ENCODE results near the gene CCDC63.

The CCDC63 gene

DNA sequence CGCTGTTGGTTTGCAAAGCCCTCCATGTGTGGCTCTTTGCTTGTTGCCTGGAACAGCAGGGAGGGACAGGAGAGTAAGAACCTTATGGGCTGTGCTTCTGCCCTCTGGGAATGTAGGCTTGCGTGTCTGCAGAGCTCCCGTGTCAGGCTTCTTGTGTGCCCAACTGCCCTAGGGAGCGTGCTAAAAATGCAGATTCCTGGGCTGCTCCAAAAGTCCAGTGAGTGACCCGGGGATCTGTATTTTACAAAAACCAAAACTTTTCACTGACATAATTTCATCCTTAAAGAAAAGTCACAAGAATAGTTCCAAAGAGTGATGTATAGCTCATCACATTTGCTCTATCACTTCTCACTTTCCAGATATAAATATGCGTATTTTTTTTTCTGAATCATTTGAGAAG lies 34.8 kb upstream of the CCDC63 start:
- DNase-seq (ENCODE audit: low read depth) = no peak
- TF ChIP-seq, protein P1, sequence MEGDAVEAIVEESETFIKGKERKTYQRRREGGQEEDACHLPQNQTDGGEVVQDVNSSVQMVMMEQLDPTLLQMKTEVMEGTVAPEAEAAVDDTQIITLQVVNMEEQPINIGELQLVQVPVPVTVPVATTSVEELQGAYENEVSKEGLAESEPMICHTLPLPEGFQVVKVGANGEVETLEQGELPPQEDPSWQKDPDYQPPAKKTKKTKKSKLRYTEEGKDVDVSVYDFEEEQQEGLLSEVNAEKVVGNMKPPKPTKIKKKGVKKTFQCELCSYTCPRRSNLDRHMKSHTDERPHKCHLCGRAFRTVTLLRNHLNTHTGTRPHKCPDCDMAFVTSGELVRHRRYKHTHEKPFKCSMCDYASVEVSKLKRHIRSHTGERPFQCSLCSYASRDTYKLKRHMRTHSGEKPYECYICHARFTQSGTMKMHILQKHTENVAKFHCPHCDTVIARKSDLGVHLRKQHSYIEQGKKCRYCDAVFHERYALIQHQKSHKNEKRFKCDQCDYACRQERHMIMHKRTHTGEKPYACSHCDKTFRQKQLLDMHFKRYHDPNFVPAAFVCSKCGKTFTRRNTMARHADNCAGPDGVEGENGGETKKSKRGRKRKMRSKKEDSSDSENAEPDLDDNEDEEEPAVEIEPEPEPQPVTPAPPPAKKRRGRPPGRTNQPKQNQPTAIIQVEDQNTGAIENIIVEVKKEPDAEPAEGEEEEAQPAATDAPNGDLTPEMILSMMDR (IDR thresholded peaks at IDR 0.05; ENCODE audit: control insufficient read depth, extremely low read depth, insufficient read depth) = no peak

GRCh38 chr12:110813285-110813684 lies 33.5 kb upstream of the CCDC63 start:
- no peak for DNase-seq (ENCODE audit: low read depth)
- no peak overlapping the region for H3K4me3 ChIP-seq (ENCODE audit: low read depth, low read length)
- TF ChIP-seq, protein P1 (IDR thresholded peaks at IDR 0.05; ENCODE audit: control insufficient read depth, extremely low read depth, insufficient read depth) = no peak

More for the DNA sequence above, 34.8 kb upstream of the CCDC63 start:
- H3K4me3 ChIP-seq (ENCODE audit: low read depth, low read length) = no peak overlapping the region

DNA sequence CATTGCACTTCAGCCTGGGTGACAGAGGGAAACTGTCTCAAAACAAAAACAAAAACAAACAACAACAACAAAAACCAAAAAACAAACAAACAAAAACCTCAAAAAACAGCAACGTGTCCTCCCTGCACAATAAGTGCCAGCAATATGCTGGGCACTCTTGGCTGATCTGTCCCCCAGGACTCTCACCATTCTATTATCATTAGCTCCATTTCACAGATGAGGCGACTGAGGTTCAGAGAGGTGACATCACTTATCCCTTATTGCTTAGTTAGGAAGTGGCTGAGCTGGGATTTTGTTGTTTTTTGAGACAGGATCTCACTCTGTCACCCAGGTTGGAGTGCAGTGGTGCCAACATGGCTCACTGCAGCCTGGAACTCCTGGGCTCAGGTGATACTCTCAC lies 33.0 kb upstream of the CCDC63 start:
- TF ChIP-seq, protein P1 (IDR thresholded peaks at IDR 0.05; ENCODE audit: control insufficient read depth, extremely low read depth, insufficient read depth) = no peak
- DNase-seq (ENCODE audit: low read depth) = no peak
- H3K4me3 ChIP-seq (ENCODE audit: low read depth, low read length) = no peak overlapping the region

- H3K4me3 ChIP-seq (ENCODE audit: low read depth, low read length) = no peak overlapping the region
- DNase-seq (ENCODE audit: low read depth) = no peak
- TF ChIP-seq, protein P1 (IDR thresholded peaks at IDR 0.05; ENCODE audit: control insufficient read depth, extremely low read depth, insufficient read depth) = no peak
These were observed 30.5 kb upstream of the CCDC63 start for GRCh38 chr12:110816248-110816647.

DNA sequence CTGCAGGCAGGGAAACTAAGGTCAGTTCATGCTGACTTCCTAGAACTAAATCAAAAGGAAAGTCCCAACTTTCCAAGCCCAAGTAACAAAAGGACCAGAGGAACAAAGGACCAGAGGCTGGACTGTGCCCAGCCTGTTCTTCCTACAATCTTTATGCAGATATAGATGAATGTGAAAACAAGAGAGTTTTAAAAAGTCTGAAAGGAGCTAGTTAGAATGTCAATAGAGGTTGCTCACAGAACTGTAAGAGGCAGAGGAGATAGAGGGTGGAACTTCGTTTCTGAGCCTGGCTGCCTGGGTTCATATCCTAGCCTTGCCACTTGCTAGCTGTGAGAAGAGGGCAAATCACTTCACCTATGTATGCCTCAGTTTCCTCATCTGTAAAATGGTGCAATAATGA lies 30.0 kb upstream of the CCDC63 start:
- TF ChIP-seq, protein P1 (IDR thresholded peaks at IDR 0.05; ENCODE audit: control insufficient read depth, extremely low read depth, insufficient read depth) = no peak
- no peak for DNase-seq (ENCODE audit: low read depth)
- no peak overlapping the region for H3K4me3 ChIP-seq (ENCODE audit: low read depth, low read length)

GRCh38 chr12:110818511-110818910 lies 28.3 kb upstream of the CCDC63 start:
- TF ChIP-seq, protein P1 (IDR thresholded peaks at IDR 0.05; ENCODE audit: control insufficient read depth, extremely low read depth, insufficient read depth) = no peak
- DNase-seq (ENCODE audit: low read depth) = no peak
- no peak overlapping the region for H3K4me3 ChIP-seq (ENCODE audit: low read depth, low read length)

GRCh38 chr12:110819150-110819549 lies 27.6 kb upstream of the CCDC63 start:
- no peak overlapping the region for H3K4me3 ChIP-seq (ENCODE audit: low read depth, low read length)
- no peak for DNase-seq (ENCODE audit: low read depth)
- TF ChIP-seq, protein P1 (IDR thresholded peaks at IDR 0.05; ENCODE audit: control insufficient read depth, extremely low read depth, insufficient read depth) = no peak

Data from LNCaP clone FGC (cell line).